ENCODE measurements around the gene PIGK. TPM values are rescaled to one million over a fixed set of nuclear protein-coding genes. Genes with fewer than 3 reads are reported as not detected.
A peak's percentile ranks its signal among the peaks of the same experiment; 100 is the strongest.
"Not testable (repeated sequence)": the region's sequence is repeated elsewhere in the genome, so short reads cannot be mapped to it uniquely, and the experiment has no call there.

The PIGK gene
- total RNA-seq, 1 donor from 2014 or later = 19.3 TPM

DNA sequence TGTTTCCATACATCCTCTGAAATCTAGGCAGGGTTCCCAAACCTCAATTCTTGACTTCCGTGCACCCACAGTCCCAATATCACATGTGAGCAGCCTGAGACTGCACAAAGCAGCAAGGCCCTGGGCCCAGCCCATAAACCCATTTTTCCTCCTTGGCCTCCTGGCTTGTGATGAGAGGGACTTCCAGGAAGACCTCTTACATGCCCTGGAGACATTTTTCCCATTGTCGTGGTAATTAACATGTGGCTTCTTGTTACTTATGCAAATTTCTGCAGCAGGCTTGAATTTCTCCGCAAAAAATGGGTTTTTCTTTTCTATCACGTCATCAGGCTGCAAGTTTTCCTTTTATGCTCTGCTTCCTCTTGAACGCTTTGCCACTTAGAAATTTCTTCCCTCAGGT is 3.3 kb upstream of the PIGK start:
- Mint-ChIP-seq H3K4me1 (peaks cover 16% of the 10 kb centered on the region), H3K9me3 (peaks cover 5% of the 10 kb centered on the region), H3K27me3 (no peaks in the 10 kb centered on the region), H3K36me3 (ENCODE audit: low read depth) (peaks cover 10% of the 10 kb centered on the region), H3K27ac (no peak overlapping the region), H3K4me3 (no peak overlapping the region)
- no peak for DNase-seq
- intact Hi-C loops (cut with micrococcal nuclease) = no loop called here

GRCh38 chr1:77220687-77221463 is 1.6 kb upstream of the PIGK start:
- H3K27ac Mint-ChIP-seq = no peak overlapping the region
- intact Hi-C loops (cut with micrococcal nuclease) = no loop called here
- DNase-seq = no peak

DNA sequence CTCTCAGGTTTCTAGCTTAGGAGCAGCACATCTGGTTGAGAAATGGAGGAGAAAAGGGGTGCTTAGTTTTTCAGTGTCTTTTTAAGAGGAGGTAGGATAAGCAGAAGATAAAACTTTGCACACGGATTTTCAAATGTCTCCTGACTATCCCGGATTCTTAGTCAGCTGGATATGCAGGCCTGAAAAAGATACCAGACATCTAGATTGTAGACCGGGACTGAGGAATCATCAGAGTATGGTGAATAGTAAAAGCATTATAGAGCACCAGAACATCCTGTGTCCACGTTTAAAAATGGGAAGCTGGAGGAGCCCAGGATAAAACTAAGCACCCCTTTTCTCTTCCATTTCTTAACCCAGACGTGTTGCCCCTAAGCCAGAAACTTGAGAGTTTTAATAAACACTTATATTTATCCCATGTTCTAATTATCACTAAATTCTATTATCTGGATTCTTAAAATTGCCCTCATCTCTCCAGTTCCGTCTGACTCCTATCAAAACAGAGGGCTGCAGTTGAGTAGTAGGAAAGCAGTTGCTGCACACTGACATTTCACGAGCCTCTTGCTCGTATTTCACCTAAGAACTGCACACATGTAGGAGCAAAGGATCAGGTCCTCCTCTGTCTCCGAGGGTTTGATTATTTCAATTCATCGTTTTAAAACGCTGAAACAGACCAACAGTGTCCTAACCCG is 609 bp downstream of the PIGK start:
- Mint-ChIP-seq H3K4me3 (peak overlapping the region; percentile 94), H3K36me3 (ENCODE audit: low read depth) (peaks cover 10% of the 10 kb centered on the region), H3K9me3 (peaks cover 5% of the 10 kb centered on the region), H3K4me1 (peaks cover 20% of the 10 kb centered on the region), H3K27ac (peak overlapping the region; percentile 90), H3K27me3 (no peaks in the 10 kb centered on the region)
- intact Hi-C loops (cut with micrococcal nuclease) = loop anchor here (1.0 to 10.0 kb wide), 5 partner anchors 64 to 946 kb away; partner anchors contain the start of genes AK5 and DNAJB4
- DNase-seq = no peak

More at GRCh38 chr1:77220687-77221463, 1.6 kb upstream of the PIGK start:
- H3K9me3 Mint-ChIP-seq = peaks cover 5% of the 10 kb centered on the region
- peaks cover 10% of the 10 kb centered on the region for H3K36me3 Mint-ChIP-seq (ENCODE audit: low read depth)
- H3K4me3 Mint-ChIP-seq = peak overlapping the region; percentile 28
- peaks cover 20% of the 10 kb centered on the region for H3K4me1 Mint-ChIP-seq
- no peaks in the 10 kb centered on the region for H3K27me3 Mint-ChIP-seq

- intact Hi-C loops (cut with micrococcal nuclease); H3K27ac Mint-ChIP-seq; H3K4me3 Mint-ChIP-seq; H3K36me3 Mint-ChIP-seq (ENCODE audit: low read depth); H3K9me3 Mint-ChIP-seq; H3K4me1 Mint-ChIP-seq; H3K27me3 Mint-ChIP-seq; DNase-seq: not testable (repeated sequence)
Measured at GRCh38 chr1:77204043-77204442, 15.2 kb downstream of the PIGK start.

- Mint-ChIP-seq H3K27ac (no peak overlapping the region), H3K9me3 (peaks cover 3% of the 10 kb centered on the region), H3K36me3 (ENCODE audit: low read depth) (peaks cover 10% of the 10 kb centered on the region), H3K4me3 (no peak overlapping the region), H3K4me1 (no peaks in the 10 kb centered on the region), H3K27me3 (no peaks in the 10 kb centered on the region)
- DNase-seq = no peak
- intact Hi-C loops (cut with micrococcal nuclease) = no loop called here
Measured at GRCh38 chr1:77202751-77203150, 16.5 kb downstream of the PIGK start.

- no peak overlapping the region for H3K27ac Mint-ChIP-seq
- no peak overlapping the region for H3K4me3 Mint-ChIP-seq
- no peaks in the 10 kb centered on the region for H3K27me3 Mint-ChIP-seq
- peaks cover 3% of the 10 kb centered on the region for H3K9me3 Mint-ChIP-seq
- peaks cover 9% of the 10 kb centered on the region for H3K36me3 Mint-ChIP-seq (ENCODE audit: low read depth)
- intact Hi-C loops (cut with micrococcal nuclease) = no loop called here
- H3K4me1 Mint-ChIP-seq = no peaks in the 10 kb centered on the region
- DNase-seq = no peak
Measured at GRCh38 chr1:77200806-77201205, 18.4 kb downstream of the PIGK start.

GRCh38 chr1:77200293-77200692 is 18.9 kb downstream of the PIGK start:
- no peak for DNase-seq
- H3K36me3 Mint-ChIP-seq (ENCODE audit: low read depth) = peaks cover 4% of the 10 kb centered on the region
- intact Hi-C loops (cut with micrococcal nuclease) = no loop called here
- H3K4me1 Mint-ChIP-seq = no peaks in the 10 kb centered on the region
- no peak overlapping the region for H3K4me3 Mint-ChIP-seq
- H3K27ac Mint-ChIP-seq = no peak overlapping the region
- H3K27me3 Mint-ChIP-seq = no peaks in the 10 kb centered on the region
- H3K9me3 Mint-ChIP-seq = peaks cover 3% of the 10 kb centered on the region

DNA sequence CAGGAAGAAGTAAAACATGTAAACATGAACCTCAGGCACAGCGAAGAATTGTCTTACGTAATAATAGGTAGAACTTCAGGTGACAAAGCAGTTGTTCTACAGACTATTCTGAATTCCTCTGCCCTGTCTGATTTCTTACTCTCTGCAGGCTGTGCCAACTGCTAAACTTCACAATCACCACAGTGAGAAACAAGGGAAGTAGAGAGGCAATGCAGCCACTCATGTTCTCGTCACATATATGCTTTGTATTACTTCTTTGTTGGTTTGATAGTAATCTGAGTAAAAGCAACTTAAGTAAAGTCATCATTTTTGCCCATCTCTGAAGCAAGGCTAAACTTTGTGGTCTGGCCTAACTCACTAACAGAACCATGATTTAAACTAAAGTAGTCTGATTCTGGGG is 21.9 kb downstream of the PIGK start:
- no peak overlapping the region for H3K4me3 Mint-ChIP-seq
- peaks cover 4% of the 10 kb centered on the region for H3K36me3 Mint-ChIP-seq (ENCODE audit: low read depth)
- no peaks in the 10 kb centered on the region for H3K27me3 Mint-ChIP-seq
- peaks cover 2% of the 10 kb centered on the region for H3K4me1 Mint-ChIP-seq
- intact Hi-C loops (cut with micrococcal nuclease) = no loop called here
- no peak for DNase-seq
- no peaks in the 10 kb centered on the region for H3K9me3 Mint-ChIP-seq
- H3K27ac Mint-ChIP-seq = no peak overlapping the region

- H3K4me1 Mint-ChIP-seq = peaks cover 7% of the 10 kb centered on the region
- intact Hi-C loops (cut with micrococcal nuclease) = no loop called here
- no peak for DNase-seq
- peaks cover 6% of the 10 kb centered on the region for H3K36me3 Mint-ChIP-seq (ENCODE audit: low read depth)
- H3K9me3 Mint-ChIP-seq = peaks cover 3% of the 10 kb centered on the region
- no peak overlapping the region for H3K4me3 Mint-ChIP-seq
- H3K27me3 Mint-ChIP-seq = no peaks in the 10 kb centered on the region
- H3K27ac Mint-ChIP-seq = no peak overlapping the region
Measured at GRCh38 chr1:77193951-77194350, 25.3 kb downstream of the PIGK start.

GRCh38 chr1:77188770-77189169 is 30.5 kb downstream of the PIGK start:
- Mint-ChIP-seq H3K36me3 (ENCODE audit: low read depth) (peaks cover 11% of the 10 kb centered on the region), H3K27ac (no peak overlapping the region), H3K9me3 (peaks cover 12% of the 10 kb centered on the region), H3K4me1 (peaks cover 8% of the 10 kb centered on the region), H3K27me3 (no peaks in the 10 kb centered on the region), H3K4me3 (no peak overlapping the region)
- no peak for DNase-seq
- intact Hi-C loops (cut with micrococcal nuclease) = no loop called here

DNA sequence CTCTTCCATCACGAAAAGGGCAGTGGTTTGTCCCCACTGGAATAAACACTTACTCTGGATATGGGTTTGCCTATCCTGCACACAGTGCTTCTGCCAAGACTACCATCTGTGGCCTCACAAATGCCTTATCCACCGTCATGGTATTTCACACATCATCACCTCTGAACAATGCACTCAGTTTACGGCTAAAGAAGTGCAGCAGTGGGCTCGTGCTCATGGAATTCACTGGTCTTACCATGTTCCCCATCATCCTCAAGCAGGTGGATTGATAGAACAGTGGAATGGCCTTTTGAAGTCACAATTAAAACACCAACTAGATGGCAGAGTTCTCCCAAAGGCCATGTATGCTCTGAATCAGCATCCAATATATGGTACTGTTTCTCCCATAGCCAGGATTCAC is 32.3 kb downstream of the PIGK start:
- Mint-ChIP-seq H3K36me3 (ENCODE audit: low read depth) (peaks cover 11% of the 10 kb centered on the region), H3K9me3 (peaks cover 12% of the 10 kb centered on the region)
- H3K27ac Mint-ChIP-seq; H3K4me3 Mint-ChIP-seq; intact Hi-C loops (cut with micrococcal nuclease); DNase-seq; H3K4me1 Mint-ChIP-seq; H3K27me3 Mint-ChIP-seq: not testable (repeated sequence)

DNA sequence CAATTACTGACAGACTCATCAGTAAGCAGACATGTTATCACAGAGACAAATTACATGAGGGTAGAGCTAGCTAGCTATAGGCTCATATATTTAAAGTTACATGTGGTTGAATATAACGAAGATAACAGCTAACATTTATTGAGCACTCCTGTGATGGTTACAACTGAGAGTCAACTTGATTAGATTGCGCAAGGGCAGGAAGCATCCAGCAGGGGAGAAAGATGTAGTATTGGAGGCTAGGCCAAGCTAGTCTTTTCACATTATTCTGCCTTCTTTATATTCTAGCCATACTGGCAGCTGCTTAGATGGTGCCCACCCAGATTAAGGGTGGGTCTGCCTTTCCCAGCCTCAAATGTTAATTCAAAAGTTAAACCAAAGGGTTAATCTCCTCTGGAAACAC is 37.1 kb downstream of the PIGK start:
- H3K27ac Mint-ChIP-seq = no peak overlapping the region
- peaks cover 9% of the 10 kb centered on the region for H3K9me3 Mint-ChIP-seq
- H3K27me3 Mint-ChIP-seq = no peaks in the 10 kb centered on the region
- no peaks in the 10 kb centered on the region for H3K4me1 Mint-ChIP-seq
- intact Hi-C loops (cut with micrococcal nuclease) = no loop called here
- peaks cover 2% of the 10 kb centered on the region for H3K36me3 Mint-ChIP-seq (ENCODE audit: low read depth)
- no peak for DNase-seq
- no peak overlapping the region for H3K4me3 Mint-ChIP-seq

DNA sequence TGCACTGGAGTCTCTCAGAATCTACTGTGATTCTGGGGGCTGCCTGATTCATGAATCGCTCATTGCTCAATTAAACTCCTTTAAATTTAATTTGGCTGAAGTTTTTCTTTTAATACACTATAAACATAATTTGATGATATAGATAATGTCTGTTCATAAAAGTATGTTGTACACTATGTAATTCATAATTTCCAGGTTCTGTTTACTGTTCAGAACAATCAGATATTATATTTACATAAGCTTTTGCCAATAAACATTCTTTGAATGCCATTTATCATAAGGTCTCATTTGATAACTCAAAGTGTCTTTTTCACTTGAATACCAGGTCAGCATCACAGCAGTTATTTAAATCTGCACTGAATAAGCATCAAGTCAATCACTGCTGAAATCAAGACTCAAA is 39.6 kb downstream of the PIGK start:
- no peaks in the 10 kb centered on the region for H3K27me3 Mint-ChIP-seq
- DNase-seq = no peak
- H3K27ac Mint-ChIP-seq = no peak overlapping the region
- intact Hi-C loops (cut with micrococcal nuclease) = no loop called here
- peaks cover 2% of the 10 kb centered on the region for H3K36me3 Mint-ChIP-seq (ENCODE audit: low read depth)
- H3K9me3 Mint-ChIP-seq = peaks cover 9% of the 10 kb centered on the region
- no peak overlapping the region for H3K4me3 Mint-ChIP-seq
- H3K4me1 Mint-ChIP-seq = no peaks in the 10 kb centered on the region

DNA sequence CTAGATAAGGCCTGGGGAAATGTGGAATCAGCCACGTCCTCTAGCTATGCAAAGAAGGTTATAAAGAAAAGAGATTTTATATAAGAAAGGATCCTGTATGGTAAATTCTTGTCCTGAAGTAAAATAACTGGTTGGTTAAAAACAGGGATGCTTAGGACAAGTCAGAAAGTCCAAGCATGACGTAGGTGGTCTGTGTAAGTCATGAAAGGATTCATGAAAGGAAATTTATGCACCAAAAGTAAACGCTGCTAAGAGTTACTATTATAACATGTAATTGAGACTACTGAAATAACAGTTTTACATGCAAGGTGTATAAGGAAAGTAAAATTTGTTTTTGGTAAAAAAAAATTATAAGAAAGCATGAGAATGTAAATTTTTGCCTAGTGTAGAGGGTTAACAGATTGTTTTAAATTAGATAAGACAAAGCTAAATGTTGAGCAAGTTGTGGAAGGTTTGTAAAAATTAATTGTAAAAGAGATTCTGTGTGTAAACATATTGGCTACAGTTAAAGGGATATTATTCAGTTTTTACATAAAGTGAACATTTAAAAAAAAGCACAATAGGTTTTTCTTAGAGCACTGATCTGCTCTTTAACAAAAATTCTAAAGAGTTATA is 43.9 kb downstream of the PIGK start:
- DNase-seq = no peak
- Mint-ChIP-seq H3K9me3 (peaks cover 15% of the 10 kb centered on the region), H3K4me1 (no peaks in the 10 kb centered on the region), H3K4me3 (no peak overlapping the region), H3K36me3 (ENCODE audit: low read depth) (peaks cover 9% of the 10 kb centered on the region), H3K27me3 (no peaks in the 10 kb centered on the region), H3K27ac (no peak overlapping the region)
- intact Hi-C loops (cut with micrococcal nuclease) = no loop called here
